GM12874 (cell line): ENCODE data around the gene HEYL.

Source experiments
- CTCF ChIP-seq: IDR thresholded peaks from 2 replicates; pipeline ENCODE4 v1.5.1; 2011; ENCODE audit warnings: low read depth, mild to moderate bottlenecking, control low read depth, low read length, moderate library complexity; ENCODE audit not compliant: insufficient read depth

Gene HEYL

GRCh38 chr1:39631361-39632322 lies 7.8 kb downstream of the HEYL start:
- TF ChIP-seq CTCF: no peak

GRCh38 chr1:39628807-39629350 lies 10.6 kb downstream of the HEYL start:
- no peak for TF ChIP-seq CTCF

- TF ChIP-seq CTCF: no peak
Measured at GRCh38 chr1:39626646-39627045, 12.8 kb downstream of the HEYL start.

- no peak for TF ChIP-seq CTCF
Measured at GRCh38 chr1:39625462-39626273, 13.8 kb downstream of the HEYL start.

GRCh38 chr1:39625009-39625408 lies 14.4 kb downstream of the HEYL start:
- TF ChIP-seq CTCF: no peak

GRCh38 chr1:39623053-39623452 lies 16.4 kb downstream of the HEYL start:
- TF ChIP-seq CTCF: no peak

- TF ChIP-seq CTCF: no peak
Measured at GRCh38 chr1:39622427-39622826, 17.0 kb downstream of the HEYL start.
